H1 (cell line): ENCODE measurements around the gene RPN2.

Experiments
- BRCA1 ChIP-seq: IDR thresholded peaks from 2 replicates; pipeline ENCODE4 v1.6.1; 2012; ENCODE audit warnings: low read depth, low read length, improper control_type of control experiment
- CTCF ChIP-seq, 3 experiments: IDR thresholded peaks; 1 replicate in 2 of 3; 2 replicates in 1 of 3; pipeline versions ENCODE4 v1.5.1 to v1.6.1; 2011; ENCODE audit warnings: low read length in 3 of 3, mild to moderate bottlenecking in 3 of 3, inconsistent platforms in 2 of 3, low read depth in 1 of 3, moderate library complexity in 1 of 3; ENCODE audit not compliant: insufficient read depth in 1 of 3; ENCODE audit errors: control extremely low read depth in 1 of 3
- E2F6 ChIP-seq: IDR thresholded peaks from 2 replicates; pipeline ENCODE4 v1.6.1; 2012; ENCODE audit warnings: inconsistent platforms
- HDAC6 ChIP-seq: IDR thresholded peaks from one replicate; pipeline ENCODE4 v1.7.1; 2012; ENCODE audit warnings: low read depth, mild to moderate bottlenecking, inconsistent platforms, low read length, moderate library complexity
- MAFK ChIP-seq: IDR thresholded peaks from 2 replicates; pipeline ENCODE4 v1.6.1; 2012; ENCODE audit warnings: low read depth, mild to moderate bottlenecking, improper control_type of control experiment, low read length
- RXRA ChIP-seq: IDR thresholded peaks from 2 replicates; pipeline ENCODE4 v1.6.1; 2011; ENCODE audit warnings: low read depth, mild to moderate bottlenecking, low read length, moderate library complexity; ENCODE audit not compliant: insufficient read depth
- SIRT6 ChIP-seq: IDR thresholded peaks from one replicate; pipeline ENCODE4 v1.7.1; 2012; ENCODE audit warnings: low read length, inconsistent platforms
- SRF ChIP-seq: IDR thresholded peaks from 2 replicates; pipeline ENCODE4 v1.6.1; 2011; ENCODE audit warnings: mild to moderate bottlenecking, low read depth, low read length, moderate library complexity
- TBP ChIP-seq: IDR thresholded peaks from 2 replicates; pipeline ENCODE4 v1.6.1; 2011; ENCODE audit warnings: low read depth, low read length, improper control_type of control experiment
- TEAD4 ChIP-seq: IDR thresholded peaks from 2 replicates; pipeline ENCODE4 v1.6.1; 2012; ENCODE audit warnings: low read depth, low read length, inconsistent platforms, mixed read lengths

- TF ChIP-seq HDAC6 (no peak), CTCF (IDR thresholded peaks at IDR 0.05; ENCODE audit: control extremely low read depth in 1 of 3, insufficient read depth in 1 of 3, low read depth in 1 of 3, low read length in 3 of 3) (no peak), SRF (no peak), BRCA1 (no peak), TBP (no peak), SIRT6 (no peak), E2F6 (no peak), MAFK (no peak), TEAD4 (no peak), RXRA (no peak)
Measured at GRCh38 chr20:37144856-37145404, 34.2 kb upstream of the RPN2 start.
